ENCODE measurements around the gene UNC13C.

UNC13C gene

DNA sequence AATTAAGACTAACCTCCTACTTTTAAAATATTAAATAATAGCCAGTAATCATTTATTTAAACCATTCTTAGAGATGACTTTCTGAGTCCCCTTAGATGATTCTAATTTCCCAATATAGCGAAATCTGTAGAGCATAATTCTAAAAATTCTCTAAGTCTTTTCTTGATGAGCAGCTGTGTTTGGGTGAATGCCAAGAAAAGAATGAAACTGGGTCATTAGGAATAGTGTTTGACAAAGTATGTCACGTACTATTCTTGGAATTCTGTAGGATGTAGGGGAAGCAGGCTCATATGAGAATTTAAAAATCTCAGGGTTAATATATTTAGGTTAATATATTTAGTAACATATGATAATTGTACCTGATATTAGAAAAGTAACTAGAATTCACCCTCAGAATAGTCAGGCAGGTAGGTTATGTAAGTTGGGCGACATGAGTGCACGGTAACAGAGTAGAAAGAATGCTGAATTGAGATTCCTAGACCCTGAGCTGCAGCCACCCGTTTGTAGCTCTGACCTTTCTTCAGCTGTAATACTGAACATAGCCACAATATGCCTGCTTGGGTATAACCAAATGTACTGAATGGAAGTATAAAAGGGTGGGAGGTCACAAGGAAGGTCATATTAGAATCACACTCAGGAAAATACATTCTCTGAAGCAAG, 524.3 kb downstream of the UNC13C start:
- no peak for DNase-seq

DNA sequence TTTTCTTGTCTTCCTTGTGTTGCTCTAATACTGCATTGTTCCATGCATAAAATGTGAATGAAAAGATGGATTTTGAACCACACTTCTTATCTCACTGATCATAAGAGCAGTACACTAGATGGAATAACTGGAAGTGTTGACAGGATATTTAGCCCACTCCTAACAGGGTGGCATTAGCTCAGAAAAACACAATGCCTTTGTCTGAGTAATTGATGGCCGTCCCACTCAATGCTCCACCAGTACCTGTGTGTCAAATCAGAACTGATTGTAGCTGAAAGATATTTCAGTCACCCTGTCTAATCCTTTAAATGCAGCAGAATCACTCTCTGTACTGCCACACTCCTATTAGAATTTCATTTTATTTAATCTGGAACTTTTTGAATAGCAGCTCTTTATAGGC, 526.5 kb downstream of the UNC13C start:
- no peak for DNase-seq

DNA sequence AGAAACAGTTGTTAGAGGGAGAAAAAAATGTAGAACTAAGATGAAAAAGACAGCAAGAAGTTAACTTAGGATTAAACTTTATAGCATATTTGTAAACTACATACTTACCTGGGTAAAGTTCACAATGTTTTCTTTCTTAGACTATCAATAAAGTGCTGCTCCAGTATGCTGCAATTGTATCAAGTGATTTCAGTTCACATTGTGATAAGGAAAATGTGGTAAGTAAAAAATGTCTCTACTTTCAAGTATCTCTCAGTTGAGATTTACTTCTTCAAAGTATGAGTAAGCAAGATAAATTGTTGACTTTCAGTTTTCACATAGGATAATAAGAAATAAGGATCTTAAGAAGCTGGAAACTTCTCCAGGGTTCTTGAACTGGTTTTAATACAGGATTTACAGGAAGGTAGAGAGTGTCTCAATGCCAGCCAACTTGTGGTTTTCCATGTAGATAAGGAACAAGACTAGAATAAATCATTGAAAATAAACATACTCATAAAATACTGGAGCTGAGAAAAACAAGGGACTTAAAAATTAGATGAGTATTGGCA, 528.8 kb downstream of the UNC13C start:
- DNase-seq: no peak

DNA sequence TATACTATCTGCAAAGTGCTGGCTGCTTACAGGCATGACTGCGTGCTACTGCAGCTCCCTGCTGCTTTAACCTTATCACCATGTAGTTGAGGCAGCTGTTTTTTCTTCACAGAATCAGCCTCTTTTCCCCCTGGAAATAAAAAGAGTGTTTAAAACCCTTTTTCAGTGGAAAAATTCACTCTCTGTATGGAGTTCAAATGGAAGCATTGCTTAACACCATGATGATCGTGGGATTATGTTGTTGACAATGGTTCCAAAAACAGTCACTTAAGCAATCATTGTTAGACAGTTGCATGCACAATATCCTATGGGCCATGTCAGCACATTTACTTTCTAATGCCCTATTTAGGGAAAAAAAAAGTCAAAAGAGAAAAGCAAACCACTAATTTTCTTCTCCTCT, 536.4 kb downstream of the UNC13C start:
- no peak for DNase-seq

DNA sequence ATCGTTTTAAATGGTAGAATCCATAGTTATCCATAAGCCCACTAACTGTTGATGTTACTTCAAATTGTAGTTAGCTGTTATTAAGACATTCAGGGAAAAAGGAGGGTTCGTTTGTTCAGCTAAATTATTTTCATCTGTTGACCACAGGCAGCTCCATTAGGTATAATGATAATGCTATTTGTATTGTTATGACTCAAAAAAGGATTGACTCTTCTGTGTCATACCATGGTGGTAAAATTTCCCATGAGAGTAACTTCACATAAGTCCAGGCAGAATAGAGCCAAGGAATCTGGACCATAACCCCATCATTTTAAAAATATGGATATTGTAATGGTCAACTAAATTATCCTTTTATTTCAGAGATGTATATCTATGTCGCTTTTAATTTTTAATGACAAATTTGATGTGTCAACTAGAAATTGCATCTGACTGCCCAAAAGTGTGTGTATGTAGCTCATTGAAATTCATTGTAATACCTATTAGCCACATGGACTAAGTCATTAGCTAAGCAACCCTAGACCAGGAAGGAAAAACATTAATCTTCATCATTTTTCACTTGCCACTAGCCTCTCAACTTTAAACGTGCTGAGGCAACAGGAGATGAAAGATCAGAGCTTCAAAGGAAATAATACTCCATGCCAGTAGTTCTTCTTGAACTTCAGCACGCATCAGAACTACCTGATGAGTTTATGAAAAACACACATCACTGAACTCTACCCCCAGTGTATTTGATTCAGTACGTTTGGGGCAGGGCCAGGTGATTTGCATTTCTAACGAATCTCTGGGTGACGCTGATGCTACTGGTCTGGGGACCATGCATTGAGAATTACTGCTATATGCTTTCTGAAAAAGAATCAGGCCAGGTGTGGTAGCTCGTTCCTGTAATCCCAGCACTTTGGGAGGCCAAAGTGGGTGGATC, 537.7 kb downstream of the UNC13C start:
- no peak for DNase-seq

DNA sequence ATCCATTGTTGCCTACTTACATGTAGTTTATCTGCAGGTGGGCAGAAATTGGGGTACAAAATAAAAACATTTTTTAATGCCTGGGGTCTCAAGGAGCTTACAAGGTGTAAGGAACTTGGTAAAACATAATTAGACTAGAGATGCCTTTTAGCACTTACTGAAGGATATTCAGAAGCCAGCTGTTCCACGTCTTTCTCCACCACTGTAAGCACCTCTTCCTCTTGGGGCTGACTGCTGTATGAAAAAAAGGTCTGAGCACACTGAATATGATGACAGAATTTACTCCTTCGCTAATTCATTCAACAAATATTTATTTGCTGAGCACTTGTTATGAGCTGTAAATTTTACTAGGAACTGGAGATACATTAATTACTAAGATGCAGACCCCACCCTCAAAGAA, 539.1 kb downstream of the UNC13C start:
- no peak for DNase-seq

DNA sequence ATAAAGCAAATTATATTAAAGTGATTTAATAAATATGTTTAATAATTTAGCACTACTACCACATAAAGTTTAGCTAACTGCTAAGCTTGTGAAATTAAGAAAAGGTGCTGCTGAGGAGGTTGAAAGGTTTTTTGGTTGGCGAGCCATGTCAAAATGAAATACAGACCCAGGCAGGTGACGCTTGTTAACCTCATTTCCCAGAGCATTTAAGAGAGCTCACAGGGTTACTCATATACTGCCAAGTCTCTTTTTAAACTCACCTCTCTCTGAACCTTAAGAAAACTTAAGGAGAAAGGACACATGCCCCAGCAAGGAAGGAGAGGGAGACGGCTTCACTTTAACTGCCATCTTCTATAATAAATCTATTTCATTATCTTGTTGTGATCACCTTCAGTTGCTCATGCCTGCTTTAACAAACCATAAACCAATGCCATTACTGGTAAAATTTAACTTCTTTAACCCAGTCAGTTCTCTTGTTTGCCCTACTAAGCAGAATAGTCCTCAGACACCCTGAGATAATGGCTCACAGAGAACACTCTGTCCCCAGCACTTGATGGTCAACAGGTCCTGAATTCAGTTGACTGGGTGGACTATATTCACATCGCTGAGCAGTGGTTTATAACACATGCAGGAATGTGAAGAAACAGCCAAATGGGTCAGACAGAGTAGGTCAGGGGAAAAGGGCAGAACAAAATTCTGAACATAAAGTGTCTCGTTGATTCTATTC, 540.1 kb downstream of the UNC13C start:
- no peak for DNase-seq

DNA sequence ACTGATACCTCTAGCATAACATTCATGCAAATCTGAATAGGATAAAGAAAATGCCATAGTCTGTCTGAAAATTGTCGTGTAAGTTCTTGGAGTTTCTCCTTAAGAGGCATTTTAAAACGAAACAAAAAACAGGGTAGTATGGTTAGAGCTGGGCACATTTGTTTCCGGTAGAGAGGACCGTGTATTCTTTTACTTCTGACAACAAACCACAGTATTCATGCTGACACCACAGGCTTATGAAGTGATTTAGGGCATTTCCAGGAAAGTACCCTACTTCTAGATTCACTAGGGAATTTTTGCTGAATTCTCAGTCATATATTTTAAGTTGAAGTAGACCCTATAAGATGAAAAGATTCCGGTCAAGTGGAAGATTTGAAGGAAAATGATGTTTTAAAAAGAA, 541.3 kb downstream of the UNC13C start:
- no peak for DNase-seq

DNA sequence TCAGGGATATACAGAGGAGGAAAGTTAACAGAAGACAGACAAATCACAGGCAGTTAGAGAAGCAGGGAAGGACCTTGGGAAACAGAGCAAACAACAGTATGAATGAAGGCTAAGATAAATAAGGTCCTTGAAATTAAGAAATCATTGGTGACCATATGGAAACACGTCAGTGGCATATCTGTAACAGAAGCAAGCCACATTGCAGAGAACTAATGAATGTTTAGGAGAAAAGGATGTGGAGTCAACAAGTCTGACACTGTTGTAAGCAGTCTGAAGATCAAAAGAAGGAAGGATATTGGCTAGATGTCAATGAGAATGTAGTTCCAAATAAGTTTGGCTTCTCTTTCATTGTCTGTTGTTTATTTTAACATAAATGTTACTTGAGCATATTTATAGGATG, 542.4 kb downstream of the UNC13C start:
- no peak for DNase-seq

DNA sequence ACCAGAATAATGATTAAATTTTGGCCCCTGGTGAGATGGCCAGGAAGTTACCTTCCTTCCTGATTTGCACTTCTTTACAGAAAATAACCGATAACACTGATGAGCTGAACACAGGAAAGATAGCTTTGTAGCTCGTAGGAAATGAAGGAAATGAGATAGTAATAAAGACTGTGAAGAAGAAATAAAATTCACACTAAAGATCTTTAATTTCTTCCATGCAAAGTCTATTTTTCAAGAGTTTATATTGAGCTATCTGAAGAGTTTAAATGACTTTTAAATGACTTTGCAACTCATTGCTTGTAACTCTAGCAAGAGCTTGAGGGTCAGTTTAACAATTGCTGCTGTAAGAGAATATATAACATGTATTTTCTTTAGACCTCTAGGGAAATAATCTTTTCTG, 543.0 kb downstream of the UNC13C start:
- DNase-seq: no peak

DNA sequence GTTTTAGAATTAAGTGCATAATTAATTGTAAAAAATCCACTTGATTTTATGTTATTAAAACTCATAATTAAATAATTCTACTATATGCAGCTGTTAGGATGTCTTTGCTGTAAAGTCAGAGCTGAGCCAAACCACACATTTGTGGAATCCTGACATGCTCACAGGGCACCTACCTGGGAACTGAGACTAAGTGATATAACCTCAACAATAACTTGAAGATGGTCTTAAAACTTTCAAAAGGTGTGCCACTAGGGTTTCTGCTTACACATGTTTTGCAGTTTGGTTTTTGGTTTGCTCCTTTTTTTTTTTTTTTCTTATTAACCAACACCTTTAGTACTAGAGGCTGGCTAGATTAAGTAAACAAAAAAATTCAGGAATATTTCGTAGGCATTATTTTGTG, 549.8 kb downstream of the UNC13C start:
- no peak for DNase-seq

DNA sequence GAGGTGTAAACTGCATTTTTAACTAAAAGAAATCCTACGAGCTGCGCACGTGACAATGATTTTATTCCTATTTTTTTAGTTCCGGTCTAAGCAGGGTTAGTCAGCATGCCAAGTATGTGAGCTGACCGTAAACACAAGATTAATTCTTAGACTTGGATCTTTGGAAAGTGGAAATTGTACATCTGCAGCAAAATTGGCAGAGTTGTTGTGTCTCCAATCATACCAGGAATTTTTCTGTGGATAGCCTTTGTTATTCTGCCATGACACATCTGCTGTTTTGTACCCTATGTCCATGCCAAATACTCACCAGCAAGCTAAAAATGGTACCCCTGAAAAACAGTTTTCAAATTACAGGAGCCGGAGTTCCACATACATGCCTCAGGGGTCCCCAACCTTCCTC, 562.5 kb downstream of the UNC13C start:
- no peak for DNase-seq

DNA sequence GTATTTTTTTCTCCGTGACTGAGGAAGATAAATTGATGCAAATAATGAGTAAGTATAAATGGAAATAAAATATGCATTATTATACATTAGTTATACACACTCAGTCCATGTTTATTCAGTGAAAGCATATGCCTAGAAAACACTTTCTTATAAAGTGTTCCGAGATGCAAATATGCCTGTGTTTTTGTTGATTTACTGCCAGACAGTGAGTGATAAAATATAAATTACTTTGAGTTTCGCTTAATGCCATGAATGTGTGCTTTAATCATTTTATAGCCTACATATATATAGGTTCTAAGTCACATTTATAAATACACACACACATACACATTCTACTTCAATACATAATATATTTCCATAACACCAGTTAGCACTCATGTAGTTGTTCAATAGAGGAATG, 569.2 kb downstream of the UNC13C start:
- DNase-seq: no peak

DNA sequence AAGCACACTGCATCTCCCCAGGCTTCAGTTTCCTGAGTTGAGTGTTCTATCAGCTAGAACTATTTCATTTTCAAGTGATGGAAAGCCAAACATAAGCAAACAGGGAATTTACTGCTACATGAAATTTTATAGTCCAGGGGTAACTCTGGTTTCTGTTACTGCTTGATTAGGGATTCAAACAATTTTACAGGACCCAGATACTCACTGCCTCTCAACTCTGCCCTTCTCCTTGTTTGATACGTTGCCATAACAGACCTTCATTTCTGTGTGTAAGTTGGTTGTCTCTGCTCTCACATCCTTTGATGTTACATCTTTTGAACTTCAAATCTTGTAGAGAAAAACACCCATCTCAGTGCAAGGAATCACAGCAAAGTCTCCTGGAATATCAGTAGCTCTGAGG, 572.7 kb downstream of the UNC13C start:
- DNase-seq: no peak

DNA sequence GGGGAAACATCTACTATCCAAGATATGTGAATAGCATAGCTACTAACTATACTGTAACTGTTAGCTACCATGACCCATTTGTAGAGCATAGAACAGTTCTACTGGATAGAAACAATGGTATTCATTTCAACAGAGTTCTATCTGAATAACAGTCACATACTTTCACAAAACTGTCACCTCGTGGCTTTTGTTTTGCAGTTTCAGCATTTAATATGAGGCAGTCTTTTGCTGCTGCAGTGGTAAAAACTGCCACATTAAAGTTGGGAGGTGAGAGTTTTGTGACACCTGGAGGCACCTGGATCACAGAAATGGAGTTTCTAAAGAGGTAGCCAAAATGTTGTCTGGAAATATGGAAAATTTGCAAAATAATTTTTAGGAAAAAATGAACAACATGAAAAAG, 578.0 kb downstream of the UNC13C start:
- no peak for DNase-seq

DNA sequence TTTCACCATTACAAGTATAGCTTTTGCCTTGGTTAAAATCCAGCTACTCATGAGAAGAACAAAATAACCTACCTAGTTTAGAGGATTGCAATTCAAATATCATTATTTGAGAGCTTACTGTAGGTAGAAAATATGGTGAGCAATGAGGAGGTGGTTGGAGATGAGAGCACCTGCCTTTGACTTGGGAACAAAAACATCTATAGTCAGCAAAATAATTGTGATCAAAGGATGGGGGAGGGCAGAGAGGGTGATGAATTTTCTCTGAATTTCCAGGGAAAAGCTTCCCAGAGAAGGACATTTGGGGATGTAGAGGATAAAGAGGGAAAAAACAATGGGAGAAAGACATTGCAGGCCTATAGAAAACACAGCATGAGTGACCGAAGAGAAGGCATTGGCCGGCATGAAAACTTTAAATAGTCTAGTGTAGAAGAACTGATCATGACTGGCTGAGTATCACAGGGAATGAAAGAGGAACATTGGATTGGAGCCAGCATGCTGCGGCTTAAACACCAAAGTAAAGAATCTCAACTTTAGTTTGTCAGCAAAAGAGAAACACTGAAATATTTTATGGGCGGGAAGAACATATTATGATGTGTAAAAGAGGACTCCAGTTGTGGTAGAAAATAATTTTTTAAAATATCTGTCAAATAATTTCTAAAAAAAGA, 581.3 kb downstream of the UNC13C start:
- no peak for DNase-seq

DNA sequence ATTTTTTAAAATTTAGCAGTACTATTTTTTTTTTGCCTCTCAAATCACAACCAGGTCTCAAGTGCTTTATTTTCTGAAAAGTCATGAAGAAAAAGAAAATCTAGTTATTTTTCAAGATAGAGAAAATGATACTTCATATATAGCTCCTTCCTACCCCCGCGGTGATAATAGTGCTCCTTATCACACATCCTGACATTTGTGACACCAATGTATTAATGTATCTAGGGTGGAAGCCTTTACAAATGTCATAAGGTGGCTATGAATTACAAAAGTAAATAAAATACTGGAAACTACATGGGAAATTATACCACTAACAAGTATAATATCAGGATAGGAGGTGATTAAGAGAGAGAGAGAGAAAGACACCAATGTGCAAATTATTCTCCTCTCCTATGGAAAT, 582.2 kb downstream of the UNC13C start:
- no peak for DNase-seq

DNA sequence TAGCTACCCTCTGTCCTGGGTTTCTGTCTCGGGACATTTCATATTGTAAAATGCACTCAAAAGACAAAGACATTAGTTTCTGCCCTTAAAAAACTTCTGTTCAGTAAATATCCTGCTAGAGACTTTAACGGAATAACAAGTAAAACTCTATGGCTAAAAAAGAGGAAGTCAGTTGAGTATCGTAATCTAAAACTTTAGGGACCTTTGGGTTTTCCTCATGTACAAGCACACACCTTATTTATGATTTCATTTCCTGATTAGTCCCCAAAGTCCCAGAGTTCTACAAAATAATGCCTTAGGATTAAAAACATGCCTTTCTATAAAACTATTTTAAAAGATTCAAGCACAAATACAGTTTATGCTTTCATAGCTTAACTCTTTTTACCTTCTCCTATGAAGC, 585.9 kb downstream of the UNC13C start:
- DNase-seq: no peak

DNA sequence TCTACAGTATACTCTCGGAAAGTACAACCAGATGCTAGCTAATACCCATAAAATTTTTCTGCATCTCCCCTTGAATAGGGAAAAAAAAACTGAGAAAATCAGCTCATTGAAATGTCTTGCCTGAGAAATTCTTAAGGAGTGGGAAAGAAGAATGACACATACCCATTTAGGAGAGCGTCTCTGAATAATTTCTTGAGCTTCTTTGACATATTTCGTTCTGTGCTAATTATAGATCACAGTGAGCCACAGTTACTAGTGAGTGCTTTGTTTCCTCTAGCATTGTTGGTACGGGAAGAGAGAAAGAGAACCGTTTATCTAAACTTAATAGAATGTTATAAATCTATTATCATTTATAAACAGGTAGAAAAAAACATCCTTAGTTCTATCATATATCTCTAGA, 588.4 kb downstream of the UNC13C start:
- DNase-seq: no peak

DNA sequence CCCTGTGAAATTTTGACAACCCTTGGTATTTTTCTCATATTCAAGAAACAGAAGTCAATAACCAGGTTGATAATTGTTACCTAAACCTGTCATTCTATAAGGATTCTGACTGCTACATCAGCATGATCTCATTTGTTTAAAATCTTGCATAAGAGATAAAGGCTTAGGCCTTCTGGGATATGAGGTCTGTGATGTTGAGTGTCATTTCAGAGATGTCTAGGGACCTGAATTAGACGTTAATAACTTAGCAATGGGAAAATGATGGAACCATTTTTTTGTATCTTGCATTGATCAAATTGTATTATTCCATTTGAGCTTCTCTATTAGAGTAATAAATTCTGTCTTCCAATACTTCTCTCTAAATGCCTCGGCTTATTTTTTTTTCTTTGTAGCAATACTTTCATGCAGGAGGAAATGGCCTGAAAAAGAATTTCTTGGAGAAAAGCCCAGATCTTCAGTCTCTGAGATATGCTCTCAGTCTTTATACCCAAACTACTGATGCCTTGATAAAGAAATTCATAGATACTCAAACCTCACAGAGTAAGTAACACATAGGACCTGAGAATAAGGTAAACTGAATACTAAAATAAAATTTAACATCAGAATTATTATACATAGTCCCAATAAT, 589.3 kb downstream of the UNC13C start:
- no peak for DNase-seq

DNA sequence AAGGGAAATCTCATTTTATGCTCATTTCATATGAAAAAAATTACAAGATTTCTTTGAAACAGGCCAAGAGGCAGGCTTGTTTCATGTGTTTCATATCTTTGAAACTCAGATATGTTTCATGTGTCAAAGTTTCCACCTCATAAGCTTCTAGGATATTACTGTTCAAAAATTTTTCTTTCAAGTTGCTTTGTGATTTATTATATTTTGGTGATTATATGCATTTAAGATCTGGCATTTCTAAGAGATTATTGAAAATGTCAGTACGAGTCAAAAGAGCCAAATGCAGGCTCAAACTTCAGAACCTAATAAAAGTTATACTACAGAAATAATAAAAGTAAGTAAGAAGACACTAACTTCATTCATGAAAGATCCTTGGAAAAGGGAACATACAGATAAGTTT, 590.1 kb downstream of the UNC13C start:
- DNase-seq: no peak

DNA sequence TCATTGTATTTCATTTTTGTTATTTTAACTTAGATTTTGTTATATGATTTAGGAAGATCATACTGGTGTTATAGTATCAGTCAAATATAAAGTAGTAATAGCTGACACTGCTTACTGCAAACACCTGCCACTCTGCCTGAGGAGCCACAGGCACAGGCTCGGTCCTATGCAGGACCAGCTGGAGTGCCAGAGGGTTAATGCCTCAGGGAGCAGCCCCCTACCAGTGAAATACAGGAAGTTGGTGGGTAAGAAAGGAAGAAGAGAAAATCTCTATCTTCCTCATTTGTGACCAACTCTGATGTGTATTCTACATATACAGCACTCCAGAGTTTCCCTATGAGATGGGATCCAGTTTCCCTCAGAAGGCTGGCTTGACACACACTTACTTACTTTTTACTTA, 593.3 kb downstream of the UNC13C start:
- DNase-seq: no peak
